HG02588 (cell line): ENCODE results near the gene ACOX2.

ENCODE experiments used
- ATAC-seq: cut with Tn5 transposase; IDR thresholded peaks from one replicate; pipeline ENCODE4 v1.9.1; 2021; ENCODE audit warnings: mild to moderate bottlenecking, moderate library complexity; ENCODE audit not compliant: unreplicated experiment

ACOX2 gene

DNA sequence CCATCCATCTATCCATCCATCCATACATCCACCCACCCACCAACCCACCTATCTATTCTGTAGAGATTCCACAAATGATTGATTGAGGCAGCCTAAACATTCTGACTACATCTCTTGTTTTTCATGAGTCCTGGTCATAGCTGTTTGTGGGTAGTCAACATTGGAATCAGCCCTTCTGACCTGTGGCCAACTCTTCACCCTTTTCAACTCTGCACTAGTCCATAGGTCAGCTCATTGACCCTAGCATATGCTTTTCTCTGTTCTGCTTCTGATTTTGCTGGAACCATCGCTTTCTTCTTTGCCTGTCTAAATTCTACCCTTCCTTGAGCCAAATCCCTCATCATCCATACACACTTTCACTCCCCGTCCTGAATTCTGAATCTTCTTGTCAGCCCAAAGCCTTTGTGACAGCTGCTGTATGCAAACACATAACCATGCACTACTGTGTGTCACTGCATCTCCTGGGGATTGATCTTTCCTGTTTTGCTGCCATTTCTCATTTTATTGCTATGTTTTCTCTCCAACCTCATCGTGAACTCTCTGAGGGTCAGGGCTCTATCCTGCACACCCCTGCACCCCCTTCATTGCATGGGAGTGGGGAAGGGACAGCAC is 61.9 kb downstream of the ACOX2 start:
- no peak for ATAC-seq

DNA sequence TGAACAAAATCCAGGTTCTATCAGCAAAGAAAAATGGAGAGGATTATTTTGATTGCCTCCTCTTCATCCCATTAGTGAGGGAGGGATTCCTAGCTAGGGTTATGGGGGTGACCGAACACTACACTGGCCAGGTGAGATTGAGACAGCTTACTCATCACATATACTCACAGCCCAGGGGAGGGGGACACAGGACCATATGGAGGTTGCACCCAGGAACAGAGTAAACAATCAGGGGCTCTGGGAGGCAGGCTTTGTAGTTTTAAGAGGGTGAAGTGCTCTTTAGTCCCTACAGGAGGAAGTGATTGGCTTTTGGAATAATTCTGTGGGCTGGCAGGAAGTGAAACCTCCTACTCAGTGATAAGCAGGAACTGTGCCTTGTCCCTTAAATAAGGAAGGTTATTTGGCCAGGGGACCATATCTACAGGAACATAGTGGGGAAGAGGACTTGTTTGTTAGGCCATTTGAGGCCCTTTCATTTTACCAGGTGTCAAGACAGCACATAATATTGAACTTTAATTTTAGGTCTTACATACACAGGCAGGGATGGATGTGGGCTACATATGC is 62.6 kb downstream of the ACOX2 start:
- ATAC-seq, result no peak

DNA sequence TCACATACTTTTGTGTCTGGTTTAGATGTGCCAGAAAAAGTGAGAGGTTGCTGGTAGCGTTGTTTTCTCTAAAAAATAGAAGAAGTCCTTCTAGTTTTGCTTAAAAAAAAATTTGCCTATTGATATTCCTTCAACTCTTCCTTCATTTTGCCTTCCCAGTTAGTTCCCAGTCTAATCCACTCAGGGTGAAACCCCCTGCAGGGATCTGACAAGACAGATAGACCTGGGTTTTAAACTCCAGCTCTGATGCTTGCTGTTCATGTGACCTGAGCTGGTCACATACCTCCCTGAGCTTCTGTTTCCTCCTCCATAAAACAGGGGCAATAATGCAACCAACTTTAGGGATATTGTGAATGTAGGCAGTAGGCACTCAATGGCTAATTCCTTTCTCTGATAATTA is 63.7 kb downstream of the ACOX2 start:
- no peak for ATAC-seq

DNA sequence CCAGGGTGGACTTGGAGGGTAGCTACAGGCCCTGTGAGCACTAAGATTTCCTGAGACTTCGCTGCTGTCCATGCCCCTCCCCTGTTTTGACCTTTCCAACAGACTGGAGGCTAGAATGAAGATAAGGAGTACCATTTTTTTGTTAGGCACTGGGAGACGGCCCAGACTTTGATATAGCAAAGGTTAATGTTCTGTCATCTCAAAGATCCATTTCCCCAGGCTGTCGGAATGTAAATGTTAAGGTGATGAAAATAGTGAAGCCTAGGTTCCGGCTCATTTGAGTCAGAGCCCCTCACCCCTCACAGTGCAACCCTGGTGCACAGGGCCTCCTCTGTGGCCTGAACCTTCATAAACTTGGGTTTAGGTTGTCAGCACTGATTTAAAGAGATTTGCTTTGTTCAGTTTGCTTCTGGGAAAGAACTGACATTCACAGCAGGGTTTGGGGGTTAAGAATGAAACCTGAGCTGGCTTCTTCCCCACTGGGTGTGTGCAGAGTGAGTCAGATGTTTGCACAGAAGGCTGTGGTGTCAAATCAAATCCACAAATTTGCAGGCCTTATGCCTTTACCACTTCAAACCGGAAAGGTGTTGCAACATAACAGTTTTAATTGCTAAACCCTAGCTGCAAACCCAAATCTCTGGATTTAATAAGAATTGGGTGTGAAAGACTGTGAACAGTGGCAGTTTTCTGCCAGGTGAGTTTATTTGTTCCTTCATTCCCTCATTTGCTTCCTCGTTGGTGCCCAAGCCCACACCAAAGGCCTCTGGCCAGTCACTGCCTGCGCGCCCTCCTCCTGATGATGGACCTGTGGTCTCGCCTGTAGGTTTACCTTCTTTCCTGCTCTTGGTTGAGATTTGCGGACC is 65.7 kb downstream of the ACOX2 start:
- no peak for ATAC-seq

DNA sequence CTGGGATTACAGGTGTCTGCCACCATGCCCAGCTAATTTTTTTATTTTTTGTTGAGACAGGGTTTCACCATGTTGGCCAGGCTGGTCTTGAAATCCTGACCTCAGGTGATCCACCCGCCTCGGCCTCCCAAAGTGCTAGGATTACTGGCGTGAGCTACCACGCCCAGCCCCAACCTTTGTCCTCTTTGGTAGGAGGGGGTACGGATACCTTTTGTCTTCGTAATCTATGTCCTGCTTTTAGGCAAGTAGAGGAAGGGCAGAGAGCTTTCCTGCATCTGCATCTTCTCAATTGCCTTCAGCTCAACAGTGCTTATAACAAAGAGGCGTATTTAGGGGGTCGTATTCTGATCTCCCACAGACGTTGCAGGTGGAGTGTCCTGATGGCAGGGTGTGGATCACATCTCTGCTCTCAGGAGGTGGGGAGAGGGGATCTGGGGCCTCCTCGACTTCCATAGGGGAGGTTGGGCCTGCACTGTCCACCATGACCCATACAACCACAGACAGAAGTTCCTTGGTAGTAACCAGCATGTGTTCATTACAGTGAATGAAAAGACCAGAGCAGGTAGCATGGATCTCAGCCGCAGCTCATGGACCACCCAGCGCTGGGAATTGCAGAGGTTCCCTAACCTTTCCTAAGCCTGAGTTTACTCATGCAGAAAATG is 66.5 kb downstream of the ACOX2 start:
- ATAC-seq, result no peak

DNA sequence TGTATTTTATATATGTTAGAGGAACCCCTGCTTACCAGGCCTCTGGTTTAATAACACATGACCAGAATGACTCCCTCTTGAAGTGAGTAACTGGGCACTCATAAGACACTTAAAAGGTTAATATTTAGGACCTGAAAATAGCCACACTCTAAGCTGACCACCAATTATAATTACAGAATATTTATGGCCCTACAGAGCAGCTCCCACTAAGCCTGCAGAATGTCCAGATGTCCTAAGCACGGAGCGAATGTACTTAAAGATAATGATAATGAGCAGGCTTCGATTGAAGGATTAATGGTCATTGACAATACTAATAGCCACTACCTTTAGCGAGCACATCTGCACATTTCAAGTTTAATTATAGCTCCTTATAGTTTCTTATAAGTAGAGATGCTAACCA is 67.9 kb downstream of the ACOX2 start:
- ATAC-seq, result no peak

DNA sequence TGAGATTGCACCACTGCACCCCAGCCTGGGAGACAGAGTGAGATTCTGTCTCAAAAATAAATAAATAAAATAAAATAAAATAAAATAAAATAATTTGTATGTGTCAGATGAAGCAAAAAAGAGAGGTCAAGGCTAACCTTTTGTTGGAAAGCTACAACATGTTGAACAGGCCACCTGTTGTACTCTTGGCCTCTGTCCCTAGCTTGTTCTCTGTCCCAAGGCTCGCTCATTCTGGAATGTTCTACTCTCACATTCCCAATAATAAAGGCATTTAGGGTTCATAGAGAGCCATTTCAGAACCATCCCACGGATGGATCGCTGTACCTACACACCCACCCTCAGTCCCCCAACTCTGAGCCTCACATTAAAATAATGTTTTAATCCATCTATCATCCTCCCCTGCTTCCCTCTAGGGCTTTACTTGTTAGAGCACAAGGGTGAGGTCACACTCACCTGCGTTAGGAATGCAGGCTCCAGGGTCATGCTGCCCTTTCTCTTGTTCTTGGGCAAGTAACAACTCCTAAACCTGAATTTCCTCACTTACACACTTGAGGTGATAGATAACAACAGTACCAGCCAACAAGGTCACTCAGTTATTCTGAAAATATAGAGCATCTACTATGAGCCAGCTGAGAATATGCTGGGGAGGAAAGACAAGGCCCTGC is 70.0 kb downstream of the ACOX2 start:
- no peak for ATAC-seq

DNA sequence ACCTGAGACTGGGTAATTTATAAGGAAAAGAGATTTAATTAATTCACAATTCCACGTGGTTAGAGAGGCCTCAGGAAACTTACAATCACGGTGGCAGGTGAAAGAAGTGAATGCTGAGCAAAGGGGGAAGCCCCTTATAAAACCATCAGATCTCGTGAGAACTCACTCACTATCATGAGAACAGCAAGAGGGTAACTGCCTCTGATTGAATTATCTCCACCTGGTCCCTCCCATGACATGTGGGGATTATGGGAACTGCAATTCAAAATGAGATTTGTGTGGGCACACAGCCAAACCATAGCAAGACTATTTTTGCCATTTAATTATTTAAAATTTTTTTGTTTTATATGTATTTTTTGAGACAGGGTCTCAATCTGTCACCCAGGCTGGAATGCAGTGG is 72.1 kb downstream of the ACOX2 start:
- no peak for ATAC-seq

DNA sequence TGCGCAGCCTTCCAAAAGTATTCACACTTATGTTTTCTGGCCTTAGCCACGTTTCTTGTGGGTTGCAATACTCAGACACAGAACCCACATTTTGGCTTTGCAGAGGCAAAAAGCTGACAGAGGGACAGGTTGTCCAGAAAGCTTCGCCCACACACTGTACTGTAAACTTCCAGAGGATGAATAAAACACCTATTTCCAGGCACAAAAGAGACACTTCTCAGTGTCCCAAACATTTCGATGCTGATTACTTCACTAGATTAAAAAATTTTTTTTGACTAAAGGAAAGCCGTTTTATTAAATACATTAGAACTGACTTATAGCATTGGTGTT is 73.1 kb downstream of the ACOX2 start:
- no peak for ATAC-seq

DNA sequence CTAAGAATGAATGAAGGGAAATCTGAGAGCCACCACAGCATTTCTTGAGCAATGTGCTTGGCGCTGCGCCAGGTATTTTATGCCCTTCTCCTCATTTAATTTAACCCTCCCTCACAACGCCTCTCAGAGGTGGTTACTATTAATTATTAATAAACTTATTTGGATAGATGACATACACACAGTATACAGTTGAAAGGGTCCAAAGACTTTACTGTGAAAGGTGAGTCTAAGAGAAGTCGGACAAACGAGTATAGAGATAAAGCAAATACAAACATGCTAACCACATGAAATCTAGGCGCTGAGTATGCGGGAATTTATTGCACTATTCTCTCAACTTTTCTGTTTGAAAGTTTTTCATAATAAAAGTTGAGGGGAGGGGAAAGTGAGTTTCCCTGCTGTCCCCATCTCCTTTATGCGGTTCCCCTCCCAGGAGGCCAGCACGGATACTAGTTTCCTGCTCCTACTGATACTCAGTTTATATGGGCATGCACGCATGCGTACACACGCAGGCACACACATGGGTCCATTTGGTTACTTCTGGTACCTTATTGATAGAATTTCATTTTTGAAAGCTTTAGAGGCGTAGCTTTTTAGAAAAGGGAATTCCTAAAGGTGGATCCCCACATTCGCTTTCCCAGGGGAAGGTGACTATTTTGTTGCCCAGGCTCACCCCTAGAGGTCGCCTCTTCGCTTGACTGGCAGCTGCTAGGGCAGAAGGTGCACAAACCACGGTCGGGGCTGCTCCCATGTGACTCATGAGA is 73.6 kb downstream of the ACOX2 start:
- peak; percentile 90 for ATAC-seq

DNA sequence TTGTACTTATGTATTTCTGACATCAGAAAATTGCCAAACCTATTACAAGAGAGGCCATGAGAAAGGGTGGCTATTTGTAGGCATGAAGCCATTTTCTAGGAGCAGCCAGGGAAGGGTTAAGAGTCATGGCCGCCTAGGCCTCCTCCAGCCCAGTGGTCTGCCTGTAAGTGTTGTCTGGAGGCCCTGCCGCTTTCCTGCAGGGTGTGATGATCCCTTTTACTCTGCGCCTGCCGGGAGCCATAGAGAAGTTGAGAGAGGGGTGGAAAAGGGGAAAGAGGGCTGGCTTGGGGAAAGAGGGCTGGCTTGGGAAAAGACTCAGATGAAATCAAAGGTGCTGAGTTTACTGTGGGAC is 74.2 kb downstream of the ACOX2 start:
- no peak for ATAC-seq

DNA sequence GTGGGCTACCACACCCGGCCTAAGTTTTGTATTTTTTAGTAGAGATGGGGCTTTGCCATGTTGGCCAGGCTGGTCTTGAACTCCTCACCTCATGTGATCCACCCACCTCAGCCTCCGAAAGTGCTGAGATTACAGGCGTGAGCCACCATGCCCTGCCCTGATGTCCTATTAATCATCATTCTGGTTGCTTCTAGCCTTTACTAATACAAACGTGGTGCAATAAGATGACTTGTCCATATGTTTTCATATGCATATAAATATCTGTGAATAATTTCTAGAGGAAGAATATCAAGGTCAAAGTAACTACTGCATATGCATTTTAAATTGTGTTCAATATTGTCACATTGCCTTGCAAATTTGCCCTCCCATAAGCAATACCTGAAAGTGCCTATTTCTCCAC is 77.8 kb downstream of the ACOX2 start:
- no peak for ATAC-seq
